ENCODE data around the gene VAV2.
"Not testable (repeated sequence)": the region's sequence is repeated elsewhere in the genome, so short reads cannot be mapped to it uniquely, and the experiment has no call there.

Gene VAV2

GRCh38 chr9:133927041-133927440, 65.1 kb downstream of the VAV2 start:
- H3K9me3 ChIP-seq (ENCODE audit: control insufficient read depth, low read length): no peaks in the 10 kb centered on the region
- H3K79me2 ChIP-seq: peaks cover 3% of the 10 kb centered on the region
- no peak overlapping the region for H3K4me3 ChIP-seq (ENCODE audit: low read depth, low read length)
- no peak overlapping the region for H3K9ac ChIP-seq
- no peak overlapping the region for H3K4me2 ChIP-seq (ENCODE audit: low read length)
- TF ChIP-seq CTCF (IDR thresholded peaks at IDR 0.05): no peak
- no peaks in the 10 kb centered on the region for H3K27me3 ChIP-seq (ENCODE audit: control insufficient read depth, insufficient read depth, low read length)
- no peak overlapping the region for H3K27ac ChIP-seq
- no peaks in the 10 kb centered on the region for H3K4me1 ChIP-seq
- no peak overlapping the region for H2AFZ ChIP-seq
- H3K36me3 ChIP-seq (ENCODE audit: control insufficient read depth, insufficient read depth, low read length): no peaks in the 10 kb centered on the region

- Histone ChIP-seq H3K4me1 (no peaks in the 10 kb centered on the region), H3K27ac (no peak overlapping the region), H3K9me3 (ENCODE audit: control insufficient read depth, low read length) (no peaks in the 10 kb centered on the region), H3K36me3 (ENCODE audit: control insufficient read depth, insufficient read depth, low read length) (no peaks in the 10 kb centered on the region), H3K4me3 (ENCODE audit: low read depth, low read length) (no peak overlapping the region), H3K9ac (no peak overlapping the region), H3K4me2 (ENCODE audit: low read length) (no peak overlapping the region), H3K27me3 (ENCODE audit: control insufficient read depth, insufficient read depth, low read length) (no peaks in the 10 kb centered on the region), H2AFZ (no peak overlapping the region), H3K79me2 (peaks cover 3% of the 10 kb centered on the region)
- TF ChIP-seq CTCF (IDR thresholded peaks at IDR 0.05): no peak
Measured at GRCh38 chr9:133926165-133926856, 65.8 kb downstream of the VAV2 start.

- Histone ChIP-seq H3K4me3 (ENCODE audit: low read depth, low read length) (no peak overlapping the region), H3K4me1 (no peaks in the 10 kb centered on the region), H3K4me2 (ENCODE audit: low read length) (no peak overlapping the region), H3K27me3 (ENCODE audit: control insufficient read depth, insufficient read depth, low read length) (no peaks in the 10 kb centered on the region), H3K9ac (no peak overlapping the region), H3K79me2 (peaks cover 9% of the 10 kb centered on the region), H3K9me3 (ENCODE audit: control insufficient read depth, low read length) (no peaks in the 10 kb centered on the region), H2AFZ (no peak overlapping the region), H3K36me3 (ENCODE audit: control insufficient read depth, insufficient read depth, low read length) (no peaks in the 10 kb centered on the region), H3K27ac (no peak overlapping the region)
- TF ChIP-seq CTCF (IDR thresholded peaks at IDR 0.05): no peak
Measured at GRCh38 chr9:133924453-133924852, 67.7 kb downstream of the VAV2 start.

GRCh38 chr9:133923608-133924007, 68.5 kb downstream of the VAV2 start:
- not testable (repeated sequence) for H3K79me2 ChIP-seq; H3K4me2 ChIP-seq (ENCODE audit: low read length); H3K27ac ChIP-seq; H3K9me3 ChIP-seq (ENCODE audit: control insufficient read depth, low read length); H3K27me3 ChIP-seq (ENCODE audit: control insufficient read depth, insufficient read depth, low read length); H3K4me3 ChIP-seq (ENCODE audit: low read depth, low read length); H3K36me3 ChIP-seq (ENCODE audit: control insufficient read depth, insufficient read depth, low read length); H2AFZ ChIP-seq; H3K4me1 ChIP-seq; H3K9ac ChIP-seq

GRCh38 chr9:133921866-133922265, 70.3 kb downstream of the VAV2 start:
- Histone ChIP-seq H3K4me3 (ENCODE audit: low read depth, low read length) (no peak overlapping the region), H3K27ac (no peak overlapping the region), H3K4me1 (no peaks in the 10 kb centered on the region), H3K9me3 (ENCODE audit: control insufficient read depth, low read length) (no peaks in the 10 kb centered on the region), H3K4me2 (ENCODE audit: low read length) (no peak overlapping the region), H3K27me3 (ENCODE audit: control insufficient read depth, insufficient read depth, low read length) (no peaks in the 10 kb centered on the region), H3K9ac (no peak overlapping the region), H3K36me3 (ENCODE audit: control insufficient read depth, insufficient read depth, low read length) (no peaks in the 10 kb centered on the region), H3K79me2 (peaks cover 6% of the 10 kb centered on the region), H2AFZ (no peak overlapping the region)
- no peak for TF ChIP-seq CTCF (IDR thresholded peaks at IDR 0.05)
